IMR-90 (cell line): ENCODE results near the gene XRCC3. TPM values are rescaled to one million over a fixed set of nuclear protein-coding genes. Genes with fewer than 3 reads are reported as not detected.

Experiments
- ATAC-seq: fragments of 200-7000 bp; cut with Tn5 transposase; 2 replicates; pipeline ENCODE4 v1.9.1; 2020; ENCODE audit warnings: low read depth, mild to moderate bottlenecking, moderate library complexity
- BruUV-seq: library from RNA; stranded (reverse); fragments of 400-500 nt; replicated peaks from 2 replicates; lab custom pipeline; 2021; lab: Mats Ljungman, UMichigan
- CTCF ChIA-PET: fragments of 300-600 bp; formaldehyde crosslinking; extraction: SDS; loops from one replicate; lab custom pipeline; 2021; ENCODE audit warnings: antibody characterized with exemption; lab: Yijun Ruan, JAX
- POLR2A ChIA-PET: fragments of 300-600 bp; sonication (Branson Sonifier 250); formaldehyde crosslinking; loops from one replicate; lab custom pipeline; 2022; ENCODE audit warnings: antibody characterized with exemption; ENCODE audit not compliant: unreplicated experiment; lab: Charles Lee
- DNase-seq: peaks from one replicate; pipeline ENCODE4 v3.0.0; 2013
- H2AFZ ChIP-seq: replicated peaks from 2 replicates; pipeline ENCODE3; 2013; ENCODE audit warnings: low read length, mild to moderate bottlenecking; ENCODE audit not compliant: poor library complexity
- H2AK5ac ChIP-seq: 2 replicates; pipeline ENCODE4 v1.6.1; 2013; ENCODE audit warnings: low read depth, low read length, inconsistent platforms
- H2AK9ac ChIP-seq: replicated peaks from 2 replicates; pipeline ENCODE3; 2013; ENCODE audit warnings: mild to moderate bottlenecking, low read depth, low read length, moderate library complexity; ENCODE audit not compliant: poor library complexity
- H2BK120ac ChIP-seq: 2 replicates; pipeline ENCODE4 v1.6.1; 2013; ENCODE audit warnings: low read depth, low read length, inconsistent platforms
- H2BK15ac ChIP-seq: 3 replicates; pipeline ENCODE4 v1.6.1; 2013; ENCODE audit warnings: low read depth, low read length, inconsistent platforms
- H2BK20ac ChIP-seq: 2 replicates; pipeline ENCODE4 v1.6.1; 2013; ENCODE audit warnings: low read depth, mild to moderate bottlenecking, inconsistent platforms, low read length, moderate library complexity
- H2BK5ac ChIP-seq: 2 replicates; pipeline ENCODE4 v1.6.1; 2013; ENCODE audit warnings: mild to moderate bottlenecking, low read depth, low read length, inconsistent platforms; ENCODE audit not compliant: poor library complexity, severe bottlenecking
- H3K14ac ChIP-seq: replicated peaks from 2 replicates; pipeline ENCODE4 v1.6.1; 2013; ENCODE audit warnings: low read depth, low read length, inconsistent platforms
- H3K18ac ChIP-seq: 2 replicates; pipeline ENCODE4 v1.6.1; 2013; ENCODE audit warnings: low read depth, low read length, control low read depth
- H3K23ac ChIP-seq: 2 replicates; pipeline ENCODE4 v1.6.1; 2013; ENCODE audit warnings: low read depth, low read length, inconsistent platforms
- H3K27ac ChIP-seq: 2 replicates; pipeline ENCODE4 v1.5.1; 2013; ENCODE audit warnings: mild to moderate bottlenecking, control low read depth, low read length; ENCODE audit not compliant: insufficient read depth
- H3K27me3 ChIP-seq: 2 replicates; pipeline ENCODE4 v1.6.1; 2013; ENCODE audit warnings: low read length; ENCODE audit not compliant: control insufficient read depth, insufficient read depth
- H3K36me3 ChIP-seq: 2 replicates; pipeline ENCODE4 v1.6.1; 2013; ENCODE audit warnings: low read length, mixed read lengths; ENCODE audit not compliant: control insufficient read depth, insufficient read depth
- H3K4ac ChIP-seq: 2 replicates; pipeline ENCODE4 v1.6.1; 2013; ENCODE audit warnings: low read depth, low read length, inconsistent platforms
- H3K4me1 ChIP-seq: 2 replicates; pipeline ENCODE4 v1.6.1; 2013; ENCODE audit warnings: low read length, mixed read lengths; ENCODE audit not compliant: control insufficient read depth, insufficient read depth
- H3K4me2 ChIP-seq: 2 replicates; pipeline ENCODE4 v1.6.1; 2013; ENCODE audit warnings: low read depth, mild to moderate bottlenecking, control low read depth, low read length, moderate library complexity
- H3K4me3 ChIP-seq: 2 replicates; pipeline ENCODE4 v1.5.1; 2013; ENCODE audit warnings: low read depth, mild to moderate bottlenecking, control low read depth, low read length, moderate library complexity; ENCODE audit not compliant: insufficient read depth
- H3K56ac ChIP-seq: 2 replicates; pipeline ENCODE4 v1.6.1; 2013; ENCODE audit warnings: low read length, inconsistent platforms; ENCODE audit not compliant: insufficient read depth; ENCODE audit errors: extremely low read depth
- H3K79me1 ChIP-seq, 2 experiments: 2 replicates each; pipeline ENCODE4 v1.6.1; 2013; ENCODE audit warnings: low read length in 2 of 2, inconsistent platforms in 1 of 2, low read depth in 1 of 2
- H3K9ac ChIP-seq: 2 replicates; pipeline ENCODE4 v1.6.1; 2013; ENCODE audit warnings: low read depth, low read length, control low read depth
- H3K9me1 ChIP-seq: 2 replicates; pipeline ENCODE4 v1.6.1; 2013; ENCODE audit warnings: low read length, inconsistent platforms; ENCODE audit not compliant: insufficient read depth
- H3K9me3 ChIP-seq: 2 replicates; pipeline ENCODE4 v1.6.1; 2013; ENCODE audit warnings: low read length; ENCODE audit not compliant: control insufficient read depth, insufficient read depth
- H4K20me1 ChIP-seq: 2 replicates; pipeline ENCODE4 v1.6.1; 2013; ENCODE audit warnings: low read length, inconsistent platforms; ENCODE audit not compliant: insufficient read depth
- H4K5ac ChIP-seq: 2 replicates; pipeline ENCODE4 v1.6.1; 2013; ENCODE audit warnings: mild to moderate bottlenecking, low read depth, low read length, control low read depth
- H4K8ac ChIP-seq, 2 experiments: 2 replicates each; pipeline ENCODE4 v1.6.1; 2013; ENCODE audit warnings: low read depth in 2 of 2, low read length in 2 of 2, control low read depth in 1 of 2, inconsistent platforms in 1 of 2
- H4K91ac ChIP-seq: 2 replicates; pipeline ENCODE4 v1.6.1; 2013; ENCODE audit warnings: low read depth, low read length, inconsistent platforms; ENCODE audit not compliant: insufficient read depth
- BHLHE40 ChIP-seq: fragments of 150-350 bp; IDR thresholded peaks from 2 replicates; pipeline ENCODE4 v1.6.1; 2016; ENCODE audit warnings: mild to moderate bottlenecking, low read depth, low read length
- CEBPB ChIP-seq: IDR thresholded peaks from 2 replicates; pipeline ENCODE4 v1.6.1; 2012; ENCODE audit warnings: low read depth, low read length, improper control_type of control experiment
- CHD1 ChIP-seq: IDR thresholded peaks from 2 replicates; pipeline ENCODE4 v1.6.1; 2012; ENCODE audit warnings: low read depth, low read length, improper control_type of control experiment
- CTCF ChIP-seq: conservative IDR thresholded peaks from 2 replicates; pipeline ENCODE4 v1.5.1; 2012; ENCODE audit warnings: mild to moderate bottlenecking, low read depth, low read length, improper control_type of control experiment
- ELK1 ChIP-seq: fragments of 150-350 bp; IDR thresholded peaks from 2 replicates; pipeline ENCODE4 v1.6.1; 2016; ENCODE audit warnings: low read depth, mild to moderate bottlenecking, low read length, moderate library complexity, borderline replicate concordance
- FOS ChIP-seq: fragments of 150-350 bp; IDR thresholded peaks from 2 replicates; pipeline ENCODE4 v1.6.1; 2016; ENCODE audit warnings: low read depth, low read length
- MAFK ChIP-seq: IDR thresholded peaks from 2 replicates; pipeline ENCODE4 v1.6.1; 2012; ENCODE audit warnings: low read depth, low read length, improper control_type of control experiment
- MXI1 ChIP-seq: IDR thresholded peaks from 2 replicates; pipeline ENCODE4 v1.6.1; 2012; ENCODE audit warnings: low read depth, mild to moderate bottlenecking, low read length, moderate library complexity, borderline replicate concordance
- NFE2L2 ChIP-seq: fragments of 150-350 bp; IDR thresholded peaks from 2 replicates; pipeline ENCODE4 v1.6.1; 2016; ENCODE audit warnings: low read depth, mild to moderate bottlenecking, low read length
- POLR2A ChIP-seq: IDR thresholded peaks from 2 replicates; pipeline ENCODE4 v1.6.1; 2012; ENCODE audit warnings: mild to moderate bottlenecking, low read depth, low read length
- RAD21 ChIP-seq: IDR thresholded peaks from 2 replicates; pipeline ENCODE4 v1.6.1; 2012; ENCODE audit warnings: low read length, improper control_type of control experiment
- RCOR1 ChIP-seq: IDR thresholded peaks from 2 replicates; pipeline ENCODE4 v1.6.1; 2012; ENCODE audit warnings: mild to moderate bottlenecking, low read length, improper control_type of control experiment; ENCODE audit not compliant: insufficient replicate concordance
- RFX5 ChIP-seq: IDR thresholded peaks from 2 replicates; pipeline ENCODE4 v1.8.0; 2012; ENCODE audit warnings: low read depth, mild to moderate bottlenecking, low read length, moderate library complexity
- SMC3 ChIP-seq: fragments of 150-350 bp; IDR thresholded peaks from 2 replicates; pipeline ENCODE4 v1.6.1; 2016; ENCODE audit warnings: low read depth, mild to moderate bottlenecking, antibody characterized with exemption, low read length, moderate library complexity
- USF2 ChIP-seq: fragments of 150-350 bp; IDR thresholded peaks from 2 replicates; pipeline ENCODE4 v1.6.1; 2017; ENCODE audit warnings: mild to moderate bottlenecking, antibody characterized with exemption, low read length, low read depth
- WGBS, 2 experiments: methylation state at CpG; one replicate each; pipeline versions ENCODE4 v1.1.5 to v1.1.7; 2013; ENCODE audit warnings: missing lambda C conversion rate in 2 of 2; ENCODE audit not compliant: insufficient read length in 1 of 2; ENCODE audit errors: extremely low coverage in 2 of 2; 5-methylcytosine and 5-hydroxymethylcytosine counted together
- dilution Hi-C: fragments of 300-500 bp; cut with HindIII; formaldehyde crosslinking; loops from one replicate; pipeline ENCODE4 v1.14.3; 2018; ENCODE audit warnings: low sequenced_read_pairs; ENCODE audit not compliant: unreplicated experiment
- in situ Hi-C: fragments of 300-500 bp; cut with MboI; formaldehyde crosslinking; loops from 3 replicates; pipeline ENCODE4 v1.14.3; 2019; ENCODE audit warnings: low sequenced_read_pairs, inconsistent platforms, mixed read lengths
- intact Hi-C: fragments of 100-400 bp; cut with micrococcal nuclease; formaldehyde crosslinking; loops from 2 replicates; pipeline ENCODE4 v1.10.0; 2022
- polyA plus RNA-seq, 3 experiments: library from polyadenylated mRNA; depleted of rRNA; stranded (reverse); fragments of >200 nt; gene quantifications; 2 replicates each; pipeline ENCODE4 v1.2.3, GENCODE V29; 2012; ENCODE audit warnings: low replicate concordance in 1 of 3
- total RNA-seq: library from RNA; depleted of rRNA; stranded (reverse); fragments of >200 nt; gene quantifications from 2 replicates; pipeline ENCODE4 v1.2.3, GENCODE V29; 2012

Gene XRCC3
- total and polyA plus RNA-seq, 2 of the 4 experiments (the other 2 are of a cell fraction), result 8.1 to 9.5 TPM

- H2AK9ac ChIP-seq, result no peak overlapping the region
- H3K14ac ChIP-seq, result no peak overlapping the region
- H3K56ac ChIP-seq, result no peak overlapping the region
- H3K9me1 ChIP-seq, result peaks cover 2% of the 10 kb centered on the region; the same call in 1 of the 2 replicates
- in situ Hi-C loops (no loop called here), dilution Hi-C loops (no loop called here), intact Hi-C loops (no loop called here)
- no peaks in the 10 kb centered on the region for H3K9me3 ChIP-seq
- 0 out of 4 replicates have a peak, but pooled peaks cover 0 to 2% of the 10 kb centered on the region in 2 experiments for H3K79me1 ChIP-seq
- no TSS peak for BruUV-seq
- H3K27ac ChIP-seq, result no peak overlapping the region
- H3K9ac ChIP-seq, result no peak overlapping the region
- H3K4ac ChIP-seq, result no peak overlapping the region
- H3K18ac ChIP-seq, result no peak overlapping the region
- no peak overlapping the region for H2BK15ac ChIP-seq
- ChIA-PET POLR2A (no interaction called here), CTCF (no interaction called here)
- H3K23ac ChIP-seq, result no peak overlapping the region
- 49% methylated on average over 2 of the region's 10 CpGs; no CpG with 5 or more reads in 1 of the 2 experiments for WGBS, 2 experiments
- H2BK120ac ChIP-seq, result no peak overlapping the region
- no peaks in the 10 kb centered on the region; the same call in 1 of the 2 replicates for H4K20me1 ChIP-seq
- no peak overlapping the region for H4K8ac ChIP-seq
- H3K4me1 ChIP-seq, result peaks cover 2% of the 10 kb centered on the region; the same call in 1 of the 2 replicates
- no peak overlapping the region for H3K4me2 ChIP-seq
- ATAC-seq, result no peak
- no peak for DNase-seq
- H4K91ac ChIP-seq, result no peak overlapping the region
- peaks cover 22% of the 10 kb centered on the region for H3K36me3 ChIP-seq
- H2BK20ac ChIP-seq, result no peak overlapping the region
- H2AFZ ChIP-seq, result no peak overlapping the region
- H3K27me3 ChIP-seq, result no peaks in the 10 kb centered on the region
- no peak overlapping the region for H3K4me3 ChIP-seq
- no peak overlapping the region for H4K5ac ChIP-seq
- no peak overlapping the region for H2BK5ac ChIP-seq
- H2AK5ac ChIP-seq, result no peak overlapping the region
- TF ChIP-seq ELK1, result no peak
- no peak for TF ChIP-seq RCOR1
- no peak for TF ChIP-seq POLR2A
- TF ChIP-seq MXI1, result no peak
- no peak for TF ChIP-seq RAD21
- TF ChIP-seq MAFK, result no peak
- TF ChIP-seq FOS, result no peak
- no peak for TF ChIP-seq CTCF
- no peak for TF ChIP-seq NFE2L2
- no peak for TF ChIP-seq RFX5
- no peak for TF ChIP-seq USF2
- no peak for TF ChIP-seq CEBPB
- no peak for TF ChIP-seq BHLHE40
- no peak for TF ChIP-seq SMC3
- no peak for TF ChIP-seq CHD1
These were observed 21.5 kb upstream of the XRCC3 start for GRCh38 chr14:103736546-103737431.
